ENCODE results near the gene IGFLR1.

GRCh38 chr19:35755131-35755549, 12.9 kb upstream of the IGFLR1 start:
- TF ChIP-seq YY1 (IDR thresholded peaks at IDR 0.05; ENCODE audit: insufficient read depth, insufficient read length) (no peak), ZNF274 (IDR thresholded peaks at IDR 0.05; ENCODE audit: low read depth, low read length) (no peak)
